ENCODE results near the gene CRYBB1.

CRYBB1 gene

DNA sequence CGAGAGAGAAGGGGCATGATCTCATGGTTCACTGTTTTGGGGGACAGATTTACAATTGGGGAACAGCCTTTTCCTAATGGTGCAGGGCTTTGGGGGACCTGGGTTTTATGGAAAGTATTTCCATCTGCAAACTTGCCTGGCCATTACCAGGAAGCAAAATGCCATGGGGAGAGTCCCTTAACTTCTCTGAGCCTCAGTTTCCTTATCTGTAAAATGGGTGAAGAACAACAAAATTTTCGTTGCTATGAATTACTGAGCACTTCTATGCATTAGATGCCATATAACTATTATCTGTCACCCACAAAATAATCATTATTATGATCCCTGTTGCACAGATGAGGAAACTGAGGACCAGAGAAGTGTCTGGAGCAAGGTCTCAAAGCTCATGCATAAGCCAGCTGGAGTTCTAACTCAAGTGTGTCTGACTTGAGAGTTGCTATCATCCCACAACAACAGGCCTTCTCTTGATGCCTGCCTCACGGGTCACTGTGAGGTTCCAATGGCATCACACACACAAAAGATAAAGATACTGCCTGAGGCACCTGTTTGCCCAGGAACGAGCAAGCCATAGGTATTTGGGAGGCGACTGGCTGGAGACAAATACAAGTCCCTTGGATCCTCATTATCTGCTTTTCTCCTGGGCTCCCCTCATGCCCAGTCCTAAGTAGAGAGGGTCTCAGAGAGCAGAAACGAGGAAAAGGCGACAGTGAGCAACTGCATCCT lies 43.7 kb downstream of the CRYBB1 start:
- TF ChIP-seq, protein P1, sequence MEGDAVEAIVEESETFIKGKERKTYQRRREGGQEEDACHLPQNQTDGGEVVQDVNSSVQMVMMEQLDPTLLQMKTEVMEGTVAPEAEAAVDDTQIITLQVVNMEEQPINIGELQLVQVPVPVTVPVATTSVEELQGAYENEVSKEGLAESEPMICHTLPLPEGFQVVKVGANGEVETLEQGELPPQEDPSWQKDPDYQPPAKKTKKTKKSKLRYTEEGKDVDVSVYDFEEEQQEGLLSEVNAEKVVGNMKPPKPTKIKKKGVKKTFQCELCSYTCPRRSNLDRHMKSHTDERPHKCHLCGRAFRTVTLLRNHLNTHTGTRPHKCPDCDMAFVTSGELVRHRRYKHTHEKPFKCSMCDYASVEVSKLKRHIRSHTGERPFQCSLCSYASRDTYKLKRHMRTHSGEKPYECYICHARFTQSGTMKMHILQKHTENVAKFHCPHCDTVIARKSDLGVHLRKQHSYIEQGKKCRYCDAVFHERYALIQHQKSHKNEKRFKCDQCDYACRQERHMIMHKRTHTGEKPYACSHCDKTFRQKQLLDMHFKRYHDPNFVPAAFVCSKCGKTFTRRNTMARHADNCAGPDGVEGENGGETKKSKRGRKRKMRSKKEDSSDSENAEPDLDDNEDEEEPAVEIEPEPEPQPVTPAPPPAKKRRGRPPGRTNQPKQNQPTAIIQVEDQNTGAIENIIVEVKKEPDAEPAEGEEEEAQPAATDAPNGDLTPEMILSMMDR (IDR thresholded peaks at IDR 0.05; ENCODE audit: low read depth, low read length): no peak
- no peak for DNase-seq (ENCODE audit: extremely low read depth, low read depth)

DNA sequence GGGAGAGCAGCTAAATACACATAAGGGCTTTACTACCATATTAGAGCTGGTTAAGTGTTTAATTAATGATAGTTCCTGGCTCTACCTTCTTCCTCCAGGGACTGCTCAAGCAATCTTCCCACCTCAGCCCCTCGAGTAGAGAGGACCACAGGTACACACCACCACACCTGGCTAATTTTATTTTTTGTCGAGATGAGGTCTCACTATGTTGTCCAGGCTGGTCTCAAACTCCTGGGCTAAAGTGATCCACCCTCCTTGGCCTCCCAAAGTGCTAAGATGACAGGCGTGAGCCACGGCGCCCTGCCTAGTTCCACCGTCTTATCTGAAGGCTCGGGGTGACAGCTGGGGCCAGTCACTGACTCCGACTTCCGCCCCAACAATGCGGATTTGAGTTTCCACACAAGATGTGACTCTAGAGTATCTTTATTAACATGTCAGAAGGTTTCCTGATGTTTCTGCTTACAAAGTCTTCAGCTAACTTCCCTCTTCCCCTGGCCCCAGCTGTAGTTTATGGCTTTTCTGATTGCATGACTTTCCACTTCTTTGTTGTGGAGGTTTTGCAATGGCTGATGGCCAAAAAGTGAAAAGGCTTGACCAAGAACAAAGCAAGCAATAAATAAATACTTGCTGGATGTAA lies 44.7 kb downstream of the CRYBB1 start:
- TF ChIP-seq, protein P1 (IDR thresholded peaks at IDR 0.05; ENCODE audit: low read depth, low read length): no peak
- no peak for DNase-seq (ENCODE audit: extremely low read depth, low read depth)

DNA sequence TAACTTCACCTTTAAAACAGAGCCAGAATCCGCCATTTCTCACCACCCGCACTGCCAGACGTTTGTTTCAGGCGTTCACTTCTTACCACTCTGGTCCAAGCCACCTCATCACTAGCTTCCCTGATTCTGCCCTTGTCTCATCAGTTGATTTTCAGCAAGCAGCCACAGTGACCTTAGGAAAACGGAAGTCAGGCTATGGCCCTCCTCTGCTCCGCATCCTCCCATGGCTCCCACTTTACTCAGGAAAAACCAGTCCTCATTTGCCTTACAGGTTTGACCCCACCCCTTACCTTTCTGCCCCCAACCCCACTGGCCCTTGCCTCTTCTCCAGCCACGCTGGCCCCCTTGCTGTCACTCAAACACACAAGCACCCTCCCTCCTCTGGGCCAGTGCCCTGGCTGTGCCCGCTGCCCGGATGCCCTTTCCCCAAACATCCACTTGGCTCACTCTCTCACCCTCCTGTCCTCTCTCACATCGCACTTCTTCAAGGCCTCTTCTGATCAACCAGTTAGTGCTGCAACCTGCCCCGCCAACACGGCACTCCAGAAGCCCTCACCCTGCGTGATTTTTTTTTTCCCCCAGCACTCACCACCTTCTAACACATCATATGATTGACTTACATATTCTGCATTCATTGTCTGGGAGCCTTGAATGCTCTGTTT lies 46.8 kb downstream of the CRYBB1 start:
- no peak for DNase-seq (ENCODE audit: extremely low read depth, low read depth)
- TF ChIP-seq, protein P1 (IDR thresholded peaks at IDR 0.05; ENCODE audit: low read depth, low read length): no peak

DNA sequence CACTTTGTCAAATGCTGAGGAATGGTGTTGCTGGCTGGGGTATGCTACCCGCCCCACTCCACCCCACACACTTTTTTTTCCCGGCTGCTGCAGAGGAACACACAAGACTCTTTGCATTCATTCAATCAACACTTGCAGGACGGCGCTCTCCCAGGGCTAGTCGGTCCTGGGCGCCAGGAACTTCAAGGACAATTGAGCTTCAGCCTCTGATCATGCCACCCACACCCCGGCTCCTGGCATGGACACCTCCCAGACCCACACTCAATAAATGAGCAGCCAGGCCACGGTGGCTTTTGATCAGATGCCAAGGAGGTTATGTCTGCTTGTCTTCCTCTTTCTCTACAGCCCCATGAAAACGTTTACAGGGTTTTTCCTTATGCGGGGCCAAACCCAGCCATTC lies 47.7 kb downstream of the CRYBB1 start:
- TF ChIP-seq, protein P1 (IDR thresholded peaks at IDR 0.05; ENCODE audit: low read depth, low read length): no peak
- DNase-seq (ENCODE audit: extremely low read depth, low read depth): no peak

DNA sequence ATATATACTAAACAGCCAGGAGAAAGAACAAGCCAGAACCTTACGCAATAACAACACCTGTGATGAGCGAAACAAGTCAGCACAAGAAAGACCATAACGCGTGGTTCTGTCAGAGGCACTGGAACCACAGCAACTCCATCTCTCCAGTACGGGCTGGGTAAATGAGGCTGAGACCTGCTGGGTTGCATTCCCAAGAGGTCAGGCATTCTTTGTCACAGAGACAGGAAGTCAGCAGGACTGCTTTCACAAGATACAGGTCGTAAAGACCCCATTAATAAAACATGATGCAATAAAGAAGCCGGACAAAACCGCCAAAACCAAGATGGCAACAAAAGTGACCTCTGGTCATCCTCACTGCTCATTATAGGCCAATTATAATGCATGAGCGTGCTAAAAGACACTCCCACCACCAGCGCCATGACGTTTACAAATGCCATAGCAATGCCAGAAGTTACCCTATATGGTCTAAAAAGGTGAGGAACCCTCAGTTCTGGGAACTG lies 49.6 kb downstream of the CRYBB1 start:
- no peak for DNase-seq (ENCODE audit: extremely low read depth, low read depth)
- TF ChIP-seq, protein P1 (IDR thresholded peaks at IDR 0.05; ENCODE audit: low read depth, low read length): no peak

DNA sequence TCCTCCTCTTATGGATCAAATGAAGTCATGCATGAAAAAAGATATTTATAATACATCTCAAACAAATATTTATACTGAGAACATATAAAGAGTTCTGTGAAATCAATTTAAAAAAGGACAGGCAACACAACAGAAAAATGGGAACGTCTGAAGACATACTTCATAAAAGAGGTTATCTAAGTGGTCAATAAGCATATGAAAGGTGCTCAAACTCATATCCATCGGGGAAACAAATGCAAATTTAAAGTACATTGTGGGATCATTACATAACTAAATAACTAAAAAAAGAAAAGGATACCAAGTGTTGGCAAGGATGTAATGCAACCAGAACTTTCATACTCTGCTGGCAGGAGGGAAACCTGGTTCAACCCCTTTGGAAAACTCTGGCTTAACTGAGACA lies 50.2 kb downstream of the CRYBB1 start:
- no peak for DNase-seq (ENCODE audit: extremely low read depth, low read depth)
- TF ChIP-seq, protein P1 (IDR thresholded peaks at IDR 0.05; ENCODE audit: low read depth, low read length): no peak

DNA sequence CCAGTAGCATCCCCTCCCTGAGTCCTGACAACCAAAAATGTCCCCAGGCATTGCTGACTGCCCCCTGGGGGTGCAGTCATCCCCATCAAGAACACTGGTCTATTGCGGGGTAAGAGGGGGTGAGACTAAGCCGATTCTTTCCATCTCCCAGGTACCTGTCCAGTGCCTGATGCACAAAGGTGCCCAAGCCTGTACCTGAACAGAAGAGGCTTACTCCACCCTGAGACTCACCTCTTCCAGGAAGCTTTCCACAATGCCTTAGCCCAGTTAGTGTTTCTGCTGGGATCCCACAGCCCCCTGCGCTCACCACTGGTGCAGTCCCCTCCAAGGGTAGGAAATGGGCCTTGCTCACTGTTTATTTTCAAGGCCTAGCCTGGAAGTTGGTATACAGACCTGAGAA lies 50.8 kb downstream of the CRYBB1 start:
- TF ChIP-seq, protein P1 (IDR thresholded peaks at IDR 0.05; ENCODE audit: low read depth, low read length): no peak
- DNase-seq (ENCODE audit: extremely low read depth, low read depth): no peak

Data from AG09319 (cell line).